Stimulated activated CD8-positive, alpha-beta memory T cell treated with anti-CD3 and anti-CD28 coated beads, Interleukin-4, amount 100 ng/mL, for 4 hours (primary cell): ENCODE results near the gene PSMG4.

Source experiments
- DNase-seq, 2 donors: peaks; one replicate each; pipeline ENCODE4 v3.0.0-alpha.2; 2020; ENCODE audit warnings: low read depth in 2 of 2, low spot score in 1 of 2

The PSMG4 gene

DNA sequence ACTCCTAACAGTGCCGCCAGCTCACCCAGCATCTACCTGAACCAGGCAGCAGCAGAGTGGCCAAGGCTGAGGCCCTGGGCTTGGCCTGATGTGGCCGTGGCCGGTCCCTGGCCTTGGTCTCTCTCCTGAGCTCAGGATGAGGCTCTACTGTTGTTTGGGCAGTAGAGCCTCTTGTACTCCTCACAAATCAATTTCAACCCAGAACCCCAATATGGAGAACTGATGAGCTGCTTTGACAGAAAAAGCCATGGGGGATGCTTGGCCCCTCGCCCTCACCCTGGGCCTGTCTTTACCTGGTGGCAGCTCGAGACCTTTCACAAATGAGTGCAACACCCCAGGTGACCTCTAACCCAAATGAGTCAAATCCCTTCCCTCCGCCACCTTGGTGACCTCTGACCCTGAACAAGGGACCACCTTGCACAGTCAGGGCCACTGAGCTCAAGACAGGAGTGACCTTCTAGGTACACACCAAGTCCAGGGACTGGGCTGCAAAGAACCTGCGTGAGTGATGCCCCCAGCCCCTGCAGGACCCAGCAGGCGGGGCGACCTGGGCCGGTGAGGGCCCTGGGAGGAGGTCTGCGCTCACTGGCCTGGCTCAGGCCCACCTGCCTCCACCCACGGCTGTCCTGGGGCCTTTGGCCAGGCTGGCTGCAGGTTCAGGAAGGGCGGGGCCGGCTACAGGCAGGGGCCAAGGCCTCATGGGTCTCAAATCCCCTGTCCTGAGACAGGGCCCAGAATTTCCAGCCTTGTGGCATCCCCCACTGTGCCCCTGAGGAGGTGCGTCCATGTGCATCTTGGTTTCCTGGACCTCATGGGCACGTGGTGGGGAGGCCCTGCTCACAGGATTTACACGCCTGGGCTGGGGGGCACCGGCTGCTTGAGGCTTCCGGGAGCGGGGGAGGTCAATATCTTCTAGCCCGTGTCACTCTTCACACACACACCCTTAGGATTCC, 30.2 kb downstream of the PSMG4 start:
- no peak for DNase-seq

DNA sequence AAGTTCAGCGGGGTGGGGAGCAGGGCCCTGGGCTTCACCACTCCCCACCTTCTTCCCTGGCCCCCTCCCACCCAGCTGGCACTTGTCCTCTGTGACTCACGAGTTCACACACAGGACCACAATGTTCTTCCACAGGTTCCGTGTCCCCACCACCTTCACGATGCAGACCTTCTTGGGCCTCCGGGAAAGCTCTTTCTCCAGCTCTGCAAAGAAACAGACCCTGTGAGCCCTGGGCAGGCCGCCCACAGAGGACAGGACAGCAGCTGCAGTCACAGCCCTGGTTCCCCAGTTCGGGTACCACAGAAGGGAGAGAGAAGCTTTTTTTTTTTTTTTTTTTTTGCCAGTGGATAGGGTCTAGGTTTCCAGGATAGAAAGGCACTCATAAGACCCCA, 30.9 kb downstream of the PSMG4 start:
- DNase-seq = no peak

DNA sequence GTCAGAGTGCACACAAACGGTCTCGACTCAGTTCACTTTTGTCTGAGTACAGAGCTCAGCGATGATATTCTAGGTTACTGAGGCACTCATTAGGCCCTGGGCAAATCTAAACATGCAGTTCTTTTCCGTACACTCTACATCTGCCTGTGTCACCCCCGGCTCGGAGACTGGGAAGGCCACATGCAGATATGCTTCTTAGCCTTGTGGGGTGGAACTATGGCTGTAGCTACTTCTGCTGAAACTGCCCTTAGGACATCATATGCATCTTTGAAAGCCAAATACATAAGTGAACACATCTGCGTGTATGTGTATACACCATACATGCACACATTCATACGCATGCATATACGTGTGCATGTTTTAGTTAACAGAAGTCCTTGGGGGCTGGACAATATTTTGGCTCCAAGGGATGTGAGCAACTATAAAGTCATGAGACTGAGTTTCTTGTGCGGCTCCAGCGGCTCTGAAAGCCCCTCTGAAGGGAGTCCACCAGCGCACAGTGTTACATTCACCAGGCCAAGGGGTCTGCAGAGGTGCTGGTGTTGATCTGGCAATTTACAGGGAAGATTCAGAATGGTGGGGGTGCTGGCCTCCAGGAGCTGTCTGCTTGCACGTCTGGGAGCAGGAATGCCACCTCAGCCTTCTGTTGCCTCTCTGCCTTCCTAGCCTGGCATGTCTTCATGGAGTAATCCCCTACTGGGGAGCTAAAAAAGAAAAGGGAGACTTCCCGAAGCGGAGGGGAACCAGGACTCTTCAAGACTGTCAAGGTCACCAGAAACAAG, 31.6 kb downstream of the PSMG4 start:
- no peak for DNase-seq

DNA sequence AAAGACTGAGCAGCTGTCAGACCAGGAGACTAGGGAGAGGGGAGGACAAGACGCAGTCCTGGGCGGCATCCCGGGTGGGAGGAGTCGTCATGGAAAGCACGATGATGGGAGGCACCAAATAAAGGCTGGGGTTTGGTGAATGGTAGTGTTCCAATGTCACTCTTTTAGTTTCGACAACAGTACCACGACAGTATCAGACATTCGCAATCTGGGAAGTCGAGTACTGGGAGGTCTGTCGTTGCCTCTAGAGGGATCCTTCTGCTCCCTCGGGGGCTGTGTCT, 32.1 kb downstream of the PSMG4 start:
- DNase-seq = no peak

DNA sequence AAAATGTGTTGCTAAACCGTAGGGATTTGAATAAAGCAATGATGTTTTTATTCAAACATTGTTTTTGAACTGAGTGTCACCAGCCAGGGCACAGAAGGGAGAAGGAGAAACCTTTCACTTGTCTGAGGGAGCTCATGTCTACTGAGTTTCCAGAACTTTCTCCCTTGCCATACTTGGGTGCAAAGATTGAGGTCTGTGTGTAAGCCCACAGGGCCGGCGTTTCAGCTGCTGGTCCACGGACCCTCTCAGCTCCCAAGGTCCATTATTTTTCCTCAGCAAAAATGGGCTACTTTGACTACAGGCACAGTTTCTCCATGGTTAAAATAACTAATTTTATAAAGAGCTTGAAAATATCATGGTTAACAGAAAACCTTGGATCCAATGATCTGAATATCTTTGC, 32.6 kb downstream of the PSMG4 start:
- DNase-seq = no peak

DNA sequence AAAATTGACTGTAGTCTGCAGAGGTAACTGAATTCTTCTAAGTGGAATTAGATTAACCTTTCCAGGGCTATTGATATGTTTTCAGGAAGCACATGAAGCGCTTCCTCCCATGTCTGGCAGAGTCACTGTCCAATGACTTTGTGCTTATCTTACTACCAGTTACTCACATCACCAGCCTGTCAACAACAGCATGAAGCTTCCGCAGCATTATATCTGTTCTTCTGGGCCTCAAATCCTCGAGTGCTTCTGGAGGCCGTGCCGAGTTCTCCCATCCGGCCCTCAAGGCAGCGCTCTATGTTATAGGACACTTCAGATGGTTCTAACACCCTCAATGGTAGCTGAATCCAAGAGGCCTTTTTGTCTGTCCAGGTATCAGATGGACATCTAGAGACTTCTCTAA, 33.2 kb downstream of the PSMG4 start:
- DNase-seq = no peak

DNA sequence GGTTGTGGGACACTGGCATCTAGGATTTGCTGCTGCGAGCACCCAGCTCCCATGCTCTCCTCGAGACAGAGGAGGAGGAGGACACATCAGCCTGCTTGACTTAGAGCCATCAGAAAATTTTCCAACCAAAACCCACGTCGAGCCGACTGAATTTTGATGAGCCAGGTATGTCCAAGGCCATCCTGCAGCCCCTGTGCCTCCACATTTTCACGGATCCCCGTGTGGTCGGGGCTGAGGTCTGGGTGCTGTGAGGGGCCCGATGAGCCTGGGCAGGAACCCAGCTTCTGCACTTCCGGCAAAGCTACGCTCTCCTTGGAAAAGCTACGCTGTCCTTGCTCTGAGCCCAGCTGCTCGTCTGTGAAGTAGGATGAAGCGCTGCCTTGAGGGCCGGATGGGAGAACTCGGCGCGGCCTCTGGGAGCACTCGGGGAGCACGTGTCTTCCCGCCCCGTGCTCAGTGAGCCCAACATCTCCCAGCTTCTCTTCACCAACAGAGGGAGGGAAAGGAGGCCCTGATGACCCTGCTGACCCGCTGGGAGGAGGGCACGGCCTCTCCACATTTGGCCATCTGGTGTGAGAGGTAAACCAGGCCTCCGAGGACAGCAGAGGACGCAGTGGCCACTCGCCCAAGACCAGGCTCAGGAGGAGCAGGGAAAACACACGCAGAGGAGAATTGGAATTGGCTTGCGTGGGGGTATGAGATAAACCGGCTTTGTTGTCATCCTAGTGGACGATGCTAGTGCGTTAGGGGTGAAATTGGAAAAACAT, 33.9 kb downstream of the PSMG4 start:
- DNase-seq = no peak

DNA sequence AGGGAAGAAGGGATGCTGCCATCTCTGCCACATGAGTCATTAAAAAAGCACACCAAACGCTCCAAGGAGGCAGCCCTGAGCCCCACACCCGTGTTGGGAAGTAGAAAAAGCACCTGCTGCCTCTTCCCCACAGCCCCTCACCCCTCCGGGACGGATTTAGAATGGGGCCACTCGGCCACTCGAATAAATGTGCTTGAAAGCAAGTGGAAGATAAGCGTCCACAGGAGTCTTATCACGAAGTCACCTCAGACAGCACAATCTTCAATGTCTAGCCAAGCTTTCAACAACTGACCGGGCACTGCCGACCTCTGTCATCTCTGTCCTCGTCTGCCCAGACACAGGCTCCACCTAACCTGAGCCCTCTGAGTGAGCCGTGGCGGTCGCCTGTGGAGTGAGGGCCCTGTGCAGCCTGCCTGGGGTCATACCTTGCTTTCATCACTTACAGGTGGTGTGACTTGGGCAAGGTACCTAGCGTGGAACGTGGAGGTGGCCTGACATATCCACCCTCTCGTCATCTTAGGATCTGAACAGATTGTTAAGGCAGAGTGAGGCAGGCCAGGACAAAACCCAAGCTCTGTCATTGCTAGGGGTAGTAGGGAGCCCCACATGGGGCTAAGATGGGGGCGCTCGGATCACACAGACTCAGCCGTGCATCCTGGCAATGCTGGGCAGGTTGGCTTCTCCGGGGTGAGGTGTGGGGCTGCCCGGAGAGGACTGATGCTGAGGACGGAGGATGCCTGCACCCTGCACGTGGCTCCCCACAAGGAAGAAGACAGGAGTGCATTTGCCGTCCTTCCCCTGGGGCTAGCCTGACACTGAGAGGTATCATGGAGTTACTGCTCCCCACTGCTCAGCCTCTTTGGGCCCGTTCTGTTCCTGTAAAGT, 34.8 kb downstream of the PSMG4 start:
- DNase-seq = no peak

DNA sequence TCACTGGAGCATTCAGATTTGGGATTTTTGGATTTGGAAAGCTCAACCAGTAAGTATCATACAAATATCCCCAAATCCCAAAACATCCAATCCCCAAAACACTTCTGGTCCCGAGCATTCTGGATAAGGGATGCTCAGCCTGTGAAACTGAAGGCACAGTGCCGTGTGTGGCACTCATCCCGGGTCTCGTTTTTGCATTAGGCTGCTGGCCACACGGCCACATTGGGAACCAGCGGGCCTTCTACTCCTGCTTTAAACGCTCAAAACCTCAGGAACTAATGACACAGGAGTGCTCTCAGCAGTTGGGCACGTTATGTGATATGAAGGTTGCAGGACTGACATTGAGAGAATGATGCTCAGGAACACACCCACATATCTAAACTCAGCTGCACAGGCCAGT, 35.6 kb downstream of the PSMG4 start:
- DNase-seq = no peak

DNA sequence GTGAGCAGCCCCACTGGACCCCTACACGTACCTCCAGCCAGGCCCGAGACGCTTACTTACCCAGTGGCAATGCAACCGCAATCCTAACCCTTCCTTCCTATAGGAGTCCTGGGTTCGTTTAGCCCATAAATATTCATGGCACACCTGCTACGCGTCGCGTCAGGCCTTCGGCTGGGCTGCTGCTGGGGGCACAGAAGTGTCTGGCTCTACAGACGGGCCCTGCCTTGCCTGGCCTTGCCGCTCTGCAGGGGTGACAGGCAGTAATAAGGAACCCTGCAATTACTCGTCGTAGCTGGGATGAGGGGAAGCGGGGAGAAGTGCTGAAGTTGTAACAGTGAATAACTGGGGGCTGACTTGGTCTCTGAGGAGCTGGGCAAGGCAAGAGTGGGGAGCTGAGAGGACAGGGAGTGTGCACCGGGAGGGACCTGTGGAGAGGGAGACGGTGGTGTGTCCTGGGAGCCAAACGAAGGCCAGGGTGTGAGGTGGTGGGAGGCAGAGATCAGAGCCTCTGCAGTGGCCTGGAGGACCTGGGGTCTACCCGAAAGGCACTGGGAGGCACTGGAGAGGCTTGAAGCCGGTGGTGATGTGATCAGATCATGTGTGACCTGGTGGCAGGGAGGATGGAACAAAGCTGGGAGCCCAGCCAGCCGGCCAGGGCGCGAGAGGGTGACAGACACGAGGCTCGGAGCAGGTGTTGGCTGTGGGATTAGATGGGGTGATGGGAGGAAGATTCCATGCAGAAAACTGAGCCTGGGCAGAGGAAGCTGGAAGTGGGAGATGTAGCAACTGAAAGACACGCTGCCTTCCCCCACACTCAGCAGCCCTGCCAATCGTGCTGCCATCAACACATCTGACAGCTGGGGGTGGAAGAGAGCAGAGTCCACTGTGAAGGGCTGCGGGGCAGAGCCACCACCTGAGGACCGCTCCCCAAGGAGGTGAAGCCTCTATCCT, 36.4 kb downstream of the PSMG4 start:
- DNase-seq = no peak

DNA sequence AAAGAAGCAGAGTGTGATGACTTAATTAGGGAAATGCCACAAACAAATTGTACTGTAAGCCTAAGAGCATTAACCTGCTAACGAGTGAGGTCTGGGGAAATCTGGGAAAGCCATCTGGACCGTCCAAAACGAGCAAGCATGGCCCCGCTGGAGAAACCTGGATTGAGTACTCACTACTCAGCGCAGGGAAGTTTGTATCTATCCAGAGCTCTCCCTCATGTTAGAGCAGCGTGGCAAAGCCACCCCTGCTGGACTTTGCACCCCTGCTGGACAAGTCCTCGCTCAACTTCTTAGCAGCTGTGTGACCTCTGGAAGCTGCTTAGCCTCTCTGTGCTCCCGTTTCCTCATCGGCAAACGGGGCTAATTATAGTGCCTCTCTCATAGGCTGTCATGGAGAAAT, 37.3 kb downstream of the PSMG4 start:
- no peak for DNase-seq

DNA sequence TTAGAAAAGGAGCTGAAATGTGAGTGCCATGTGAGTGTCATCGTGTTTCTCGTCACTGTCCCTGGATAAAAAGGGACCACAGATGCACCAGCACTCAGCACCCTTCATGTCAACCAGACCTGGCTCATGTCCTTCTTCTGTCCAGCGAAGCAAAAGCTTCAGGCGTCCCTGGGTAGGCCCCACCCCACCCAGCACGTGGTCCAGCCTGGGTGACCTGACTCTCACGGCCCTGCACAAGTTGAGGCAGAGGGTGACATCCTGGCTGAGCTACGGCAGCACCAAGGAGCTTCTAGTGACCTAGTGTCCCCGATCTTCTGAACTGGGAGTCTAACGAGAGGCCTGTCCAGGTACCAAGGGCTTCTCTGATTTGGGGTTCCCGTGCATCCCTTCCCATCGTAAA, 37.8 kb downstream of the PSMG4 start:
- no peak for DNase-seq

DNA sequence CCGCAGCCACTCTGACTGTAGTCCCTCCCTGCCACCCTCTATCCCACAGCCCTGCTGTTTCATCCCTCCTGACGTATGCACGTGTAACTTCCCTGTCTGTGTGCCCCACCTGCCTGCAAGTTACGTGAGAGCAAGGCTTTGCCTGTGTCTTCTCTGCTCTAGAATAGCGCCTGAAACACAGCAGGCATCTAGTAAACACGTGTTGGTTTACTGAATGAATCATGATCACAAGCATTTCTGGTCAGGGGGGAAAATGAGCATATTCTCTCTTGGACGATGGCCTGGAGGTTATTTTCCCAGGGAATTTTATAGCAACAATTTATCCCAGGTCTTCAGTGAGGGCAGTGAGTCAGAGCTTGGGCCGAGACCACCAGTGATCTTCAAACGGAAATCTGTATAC, 38.3 kb downstream of the PSMG4 start:
- DNase-seq = no peak

DNA sequence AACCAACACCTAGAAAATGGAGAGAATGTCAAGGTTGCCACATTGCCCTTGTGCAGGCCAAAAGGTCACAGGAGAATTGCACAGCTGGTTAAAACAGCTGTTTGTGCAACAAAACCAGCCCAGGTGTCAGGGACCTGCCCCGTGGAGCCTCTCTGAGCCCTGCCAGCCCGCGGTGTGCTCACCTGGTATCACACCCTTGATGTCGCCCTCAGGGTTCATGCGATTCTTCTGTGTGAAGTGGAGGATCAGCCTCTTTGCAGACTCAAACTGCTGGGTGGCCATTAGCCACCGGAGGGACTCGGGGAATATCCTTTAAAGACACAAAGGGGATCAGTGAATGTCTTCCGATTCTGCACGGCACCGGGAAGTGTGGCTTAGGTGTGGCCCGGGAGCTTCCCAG, 39.2 kb downstream of the PSMG4 start:
- DNase-seq = no peak

DNA sequence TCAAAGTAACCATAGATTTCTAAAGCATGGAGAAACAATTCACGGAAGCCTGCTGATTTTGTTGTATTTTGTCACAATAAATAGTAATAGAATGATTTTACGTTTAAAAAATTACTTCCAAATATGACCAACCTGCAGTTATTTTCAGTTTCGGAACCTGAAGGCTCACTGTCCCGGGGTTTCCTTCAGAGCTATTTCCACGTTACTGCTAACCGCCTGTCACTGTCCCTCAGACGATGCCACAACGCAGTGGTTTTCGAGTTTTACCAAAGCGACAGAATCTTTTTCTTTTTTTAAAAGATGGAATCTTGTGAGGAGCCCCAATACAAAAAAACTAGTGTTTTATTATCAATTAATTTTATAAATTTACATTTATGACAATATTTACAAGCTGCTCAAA, 40.5 kb downstream of the PSMG4 start:
- no peak for DNase-seq

DNA sequence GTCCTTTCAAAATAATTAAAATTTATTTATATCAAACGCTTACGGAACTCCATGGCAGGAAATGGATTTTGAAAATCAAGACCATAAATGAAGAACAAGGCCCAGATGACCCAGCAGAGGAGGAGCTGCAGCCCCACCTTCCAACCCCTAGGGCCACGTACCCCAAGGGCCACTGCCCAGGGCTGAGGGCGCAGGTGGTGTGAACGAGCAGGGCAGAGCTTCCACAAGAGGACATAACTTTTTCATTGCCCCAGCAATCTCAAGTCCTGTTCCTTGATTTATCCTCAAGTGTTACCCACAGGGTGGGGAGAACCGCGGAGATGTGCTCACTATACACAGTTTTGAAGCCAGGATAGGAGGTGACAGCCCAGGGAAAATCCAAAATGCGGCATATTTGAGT, 42.8 kb downstream of the PSMG4 start:
- no peak for DNase-seq

DNA sequence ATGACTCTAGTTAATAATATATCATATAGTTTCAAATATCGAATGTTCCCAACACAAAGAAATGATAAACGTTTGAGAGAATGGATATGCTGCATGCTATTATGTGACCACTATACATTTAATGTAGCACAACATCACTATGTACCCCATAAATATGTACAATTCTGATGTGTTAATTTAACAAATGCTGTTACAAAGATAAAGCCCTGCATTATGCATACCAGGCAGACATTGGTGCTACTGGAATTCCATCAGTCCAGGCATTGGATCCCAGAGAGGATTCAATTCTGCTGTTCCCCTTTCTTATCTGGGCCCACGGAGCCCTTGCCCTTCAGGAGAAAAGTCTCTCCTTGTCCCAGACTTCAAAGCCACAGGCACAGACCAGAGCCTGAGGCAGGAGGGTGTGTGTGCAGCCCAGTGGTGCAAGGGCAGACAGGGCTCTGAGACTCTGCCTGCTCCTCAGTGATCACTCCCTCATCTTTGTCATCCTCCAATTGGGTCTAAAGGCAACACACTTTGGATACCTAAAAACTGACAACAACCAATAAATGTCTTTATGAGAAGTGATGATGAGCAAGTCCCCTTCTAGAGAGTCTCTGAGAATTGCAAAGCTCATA, 45.2 kb downstream of the PSMG4 start:
- no peak for DNase-seq

DNA sequence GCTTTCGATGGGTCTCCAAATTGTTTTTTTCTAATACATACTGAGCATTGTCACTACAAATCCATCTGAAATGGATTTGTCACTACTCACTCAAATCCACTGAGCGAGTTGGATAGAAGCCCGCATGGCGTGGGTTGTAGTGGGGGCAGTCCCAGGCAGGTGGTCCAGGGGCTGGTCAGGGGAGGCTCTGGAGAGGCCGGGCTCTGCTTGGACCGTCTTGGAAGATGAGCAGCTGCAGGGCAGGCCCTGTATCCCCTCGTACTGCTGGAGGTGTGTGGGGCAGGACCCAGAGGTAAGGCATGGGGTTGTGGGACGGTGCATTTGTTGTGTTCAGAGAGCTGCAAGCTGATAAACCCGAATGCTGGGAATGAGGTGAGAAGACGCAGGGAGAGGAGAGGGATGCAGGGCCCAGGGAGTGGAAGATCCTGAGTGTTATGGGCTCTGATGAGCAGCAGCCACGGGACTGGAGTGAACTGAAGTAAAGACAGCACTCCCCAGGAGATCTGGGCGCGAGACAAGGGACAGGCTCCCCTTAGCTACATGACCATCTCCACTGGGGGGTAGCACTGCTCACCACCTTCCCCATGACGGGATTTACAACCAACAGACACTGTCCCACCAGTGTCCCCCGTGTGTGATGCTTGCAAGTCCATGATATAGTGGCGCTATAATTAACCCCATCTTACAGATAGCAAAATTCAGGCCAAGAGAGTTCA, 45.9 kb downstream of the PSMG4 start:
- no peak for DNase-seq

DNA sequence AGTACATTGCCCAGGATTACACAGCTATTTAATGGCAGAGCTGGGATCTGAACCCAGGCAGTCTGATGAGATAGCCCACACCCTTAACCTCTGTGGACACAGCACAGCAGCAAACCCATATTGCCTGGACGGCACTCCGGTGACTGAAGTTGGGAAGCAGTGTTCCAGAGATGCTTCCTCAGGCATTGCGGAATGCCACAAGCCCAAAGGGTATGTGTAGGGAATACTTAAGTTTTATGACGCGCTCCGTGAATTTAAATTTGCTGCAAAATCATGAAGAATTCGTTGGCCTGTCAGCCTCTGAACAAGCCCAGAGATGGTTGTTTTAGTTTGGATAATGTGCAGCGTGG, 46.4 kb downstream of the PSMG4 start:
- DNase-seq = no peak
